Sigmoid colon (tissue), 4 donors: Measurements from ENCODE around the gene GLIS2.

Experiments
- CTCF ChIP-seq, 4 experiments: fragments of 450-650 bp in 3 of 4; fragments of 200-600 bp in 1 of 4; IDR thresholded peaks; one replicate each; pipeline ENCODE4 v1.5.1; 2016 to 2019; ENCODE audit warnings: antibody characterized with exemption in 4 of 4, mild to moderate bottlenecking in 3 of 4, moderate library complexity in 2 of 4
- EP300 ChIP-seq, 4 donors: sonication (generic); formaldehyde crosslinking; IDR thresholded peaks; one replicate each; pipeline ENCODE4 v1.6.1; 2017; ENCODE audit warnings: antibody characterized with exemption in 4 of 4
- POLR2A ChIP-seq, 2 donors: fragments of 450-650 bp; IDR thresholded peaks; one replicate each; pipeline ENCODE4 v1.6.1; 2016; ENCODE audit warnings: antibody characterized with exemption in 2 of 2, mild to moderate bottlenecking in 2 of 2, moderate library complexity in 2 of 2
- POLR2AphosphoS5 ChIP-seq, 4 donors: sonication (generic); formaldehyde crosslinking; IDR thresholded peaks; one replicate each; pipeline ENCODE4 v1.6.1; 2017; ENCODE audit warnings: antibody characterized with exemption in 4 of 4

GRCh38 chr16:4383591-4384444 lies 68.0 kb downstream of the GLIS2 start:
- TF ChIP-seq CTCF (IDR thresholded peaks at IDR 0.05) (no peak), POLR2A (IDR thresholded peaks at IDR 0.05) (no peak), POLR2AphosphoS5 (IDR thresholded peaks at IDR 0.05) (no peak), EP300 (IDR thresholded peaks at IDR 0.05) (no peak)
